IPS DF 6.9 (cell line): Measurements from ENCODE around the gene PLEKHA7.
"Not testable (repeated sequence)": the region's sequence is repeated elsewhere in the genome, so short reads cannot be mapped to it uniquely, and the experiment has no call there.

Experiments used
- DNase-seq: peaks from one replicate; pipeline ENCODE4 v3.0.0-alpha.2; 2013; ENCODE audit warnings: low read depth, low spot score
- H3K27ac ChIP-seq: one replicate; pipeline ENCODE4 v1.5.1; 2013; ENCODE audit warnings: low read length, control low read depth
- H3K27me3 ChIP-seq: 2 replicates; pipeline ENCODE4 v1.6.1; 2013; ENCODE audit warnings: mild to moderate bottlenecking, low read length; ENCODE audit not compliant: control insufficient read depth, insufficient read depth
- H3K36me3 ChIP-seq: 2 replicates; pipeline ENCODE4 v1.6.1; 2013; ENCODE audit warnings: low read length; ENCODE audit not compliant: control insufficient read depth, insufficient read depth
- H3K4me1 ChIP-seq: 2 replicates; pipeline ENCODE4 v1.6.1; 2013; ENCODE audit warnings: low read length; ENCODE audit not compliant: control insufficient read depth, insufficient read depth
- H3K4me3 ChIP-seq: 2 replicates; pipeline ENCODE4 v1.5.1; 2013; ENCODE audit warnings: mild to moderate bottlenecking, low read length
- H3K9me3 ChIP-seq: 2 replicates; pipeline ENCODE4 v1.6.1; 2013; ENCODE audit warnings: low read length, inconsistent platforms; ENCODE audit not compliant: control insufficient read depth, insufficient read depth
- WGBS: extraction: QIAGEN DNeasy Blood & Tissue Kit; methylation state at CpG from one replicate; pipeline ENCODE4 v1.1.7; 2013; ENCODE audit warnings: mixed read lengths, missing lambda C conversion rate; ENCODE audit not compliant: insufficient read length, insufficient coverage; 5-methylcytosine and 5-hydroxymethylcytosine counted together

PLEKHA7 gene

GRCh38 chr11:16962589-16962988, 51.6 kb downstream of the PLEKHA7 start:
- not testable (repeated sequence) for H3K27ac ChIP-seq, DNase-seq, H3K27me3 ChIP-seq, H3K4me3 ChIP-seq, H3K4me1 ChIP-seq, H3K9me3 ChIP-seq, H3K36me3 ChIP-seq

- Histone ChIP-seq H3K27me3 (no peaks in the 10 kb centered on the region), H3K27ac (no peak overlapping the region), H3K4me1 (peaks cover 4% of the 10 kb centered on the region), H3K36me3 (no peaks in the 10 kb centered on the region), H3K9me3 (no peaks in the 10 kb centered on the region), H3K4me3 (no peak overlapping the region)
- WGBS, result no CpG with 5 or more reads among the region's 5 CpGs
- no peak for DNase-seq
Measured at GRCh38 chr11:16962146-16962545, 52.1 kb downstream of the PLEKHA7 start.

GRCh38 chr11:16960250-16960649, 54.0 kb downstream of the PLEKHA7 start:
- no peak overlapping the region for H3K27ac ChIP-seq
- H3K36me3 ChIP-seq, result no peaks in the 10 kb centered on the region
- DNase-seq, result no peak
- peaks cover 5% of the 10 kb centered on the region for H3K4me1 ChIP-seq
- H3K4me3 ChIP-seq, result no peak overlapping the region
- no peaks in the 10 kb centered on the region for H3K9me3 ChIP-seq
- no peaks in the 10 kb centered on the region for H3K27me3 ChIP-seq
- no CpG with 5 or more reads among the region's 5 CpGs for WGBS

GRCh38 chr11:16959602-16960001, 54.6 kb downstream of the PLEKHA7 start:
- no peak for DNase-seq
- no CpG with 5 or more reads among the region's 4 CpGs for WGBS
- no peak overlapping the region for H3K27ac ChIP-seq

GRCh38 chr11:16958833-16959232, 55.4 kb downstream of the PLEKHA7 start:
- DNase-seq, result no peak
- no peaks in the 10 kb centered on the region for H3K36me3 ChIP-seq
- H3K9me3 ChIP-seq, result no peaks in the 10 kb centered on the region
- no peaks in the 10 kb centered on the region for H3K27me3 ChIP-seq
- peaks cover 5% of the 10 kb centered on the region for H3K4me1 ChIP-seq
- H3K4me3 ChIP-seq, result no peak overlapping the region
- no CpG with 5 or more reads among the region's 5 CpGs for WGBS
- no peak overlapping the region for H3K27ac ChIP-seq

More at GRCh38 chr11:16959602-16960001, 54.6 kb downstream of the PLEKHA7 start:
- Histone ChIP-seq H3K4me3 (no peak overlapping the region), H3K27me3 (no peaks in the 10 kb centered on the region), H3K36me3 (no peaks in the 10 kb centered on the region), H3K4me1 (peaks cover 5% of the 10 kb centered on the region), H3K9me3 (no peaks in the 10 kb centered on the region)

- WGBS, result no CpG with 5 or more reads among the region's 5 CpGs
- Histone ChIP-seq H3K4me1 (peaks cover 5% of the 10 kb centered on the region), H3K27ac (no peak overlapping the region), H3K9me3 (no peaks in the 10 kb centered on the region), H3K27me3 (no peaks in the 10 kb centered on the region), H3K4me3 (no peak overlapping the region), H3K36me3 (no peaks in the 10 kb centered on the region)
- DNase-seq, result no peak
Measured at GRCh38 chr11:16956538-16957153, 57.6 kb downstream of the PLEKHA7 start.

- Histone ChIP-seq H3K27ac (no peak overlapping the region), H3K4me1 (0 out of 2 replicates have a peak, but pooled peaks cover 4% of the 10 kb centered on the region), H3K9me3 (no peaks in the 10 kb centered on the region), H3K4me3 (no peak overlapping the region), H3K27me3 (no peaks in the 10 kb centered on the region), H3K36me3 (no peaks in the 10 kb centered on the region)
- DNase-seq, result no peak
Measured at GRCh38 chr11:16953663-16954062, 60.6 kb downstream of the PLEKHA7 start.

- DNase-seq, result no peak
- Histone ChIP-seq H3K4me1 (peaks cover 3% of the 10 kb centered on the region; the same call in 1 of the 2 replicates), H3K27me3 (no peaks in the 10 kb centered on the region), H3K27ac (no peak overlapping the region), H3K36me3 (no peaks in the 10 kb centered on the region), H3K4me3 (no peak overlapping the region), H3K9me3 (no peaks in the 10 kb centered on the region)
- WGBS, result no CpG with 5 or more reads among the region's 6 CpGs
Measured at GRCh38 chr11:16946477-16947282, 67.5 kb downstream of the PLEKHA7 start.

GRCh38 chr11:16945671-16946469, 68.3 kb downstream of the PLEKHA7 start:
- H3K27ac ChIP-seq, result no peak overlapping the region
- no peak overlapping the region for H3K4me3 ChIP-seq
- WGBS, result no CpG with 5 or more reads among the region's 9 CpGs
- H3K9me3 ChIP-seq, result no peaks in the 10 kb centered on the region
- no peaks in the 10 kb centered on the region for H3K27me3 ChIP-seq
- DNase-seq, result peak; percentile 31
- H3K4me1 ChIP-seq, result peaks cover 3% of the 10 kb centered on the region; the same call in 1 of the 2 replicates
- no peaks in the 10 kb centered on the region for H3K36me3 ChIP-seq

- DNase-seq, result no peak
- Histone ChIP-seq H3K9me3 (no peaks in the 10 kb centered on the region), H3K4me3 (no peak overlapping the region), H3K27me3 (no peaks in the 10 kb centered on the region), H3K27ac (no peak overlapping the region), H3K4me1 (no peaks in the 10 kb centered on the region; the same call in 1 of the 2 replicates), H3K36me3 (no peaks in the 10 kb centered on the region)
- no CpG with 5 or more reads among the region's 3 CpGs for WGBS
Measured at GRCh38 chr11:16942911-16943310, 71.3 kb downstream of the PLEKHA7 start.
